SK-N-SH (cell line): ENCODE data around the gene PDE11A. TPM values are rescaled to one million over a fixed set of nuclear protein-coding genes. Genes with fewer than 3 reads are reported as not detected.

Experiments used
- CTCF ChIA-PET: fragments of 300-600, 350-600 bp; formaldehyde crosslinking; extraction: SDS; loops from one replicate; lab custom pipeline; 2021; lab: Yijun Ruan, JAX
- POLR2A ChIA-PET: fragments of 350-600 bp; sonication (Branson Sonifier 250); formaldehyde crosslinking; extraction: SDS; loops from one replicate; lab custom pipeline; 2020; ENCODE audit warnings: antibody characterized with exemption, inconsistent platforms; lab: Yijun Ruan, JAX
- DNase-seq: peaks from one replicate; pipeline ENCODE4 v3.0.0; 2012
- H2AFZ ChIP-seq: fragments of 200-600 bp; sonication (generic); 2 replicates; pipeline ENCODE4 v1.8.1; 2016; ENCODE audit warnings: antibody characterized with exemption, mild to moderate bottlenecking, low read depth
- H3F3A ChIP-seq: fragments of 200-600 bp; sonication (generic); replicated peaks from 2 replicates; pipeline ENCODE3; 2016; ENCODE audit warnings: antibody characterized with exemption, mild to moderate bottlenecking; ENCODE audit not compliant: insufficient read depth
- H3K27ac ChIP-seq, 2 experiments: fragments of 200-500 bp in 1 of 2; fragments of 200-600 bp in 1 of 2; sonication (Bioruptor generic) in 1 of 2; sonication (generic), shearing (Covaris generic) in 1 of 2; 2 replicates each; pipeline versions ENCODE4 v1.5.1 to v1.6.1; 2014 to 2016; ENCODE audit warnings: low read depth in 2 of 2, inconsistent platforms in 1 of 2, low read length in 1 of 2, mild to moderate bottlenecking in 1 of 2, mixed read lengths in 1 of 2
- H3K27me3 ChIP-seq: fragments of 200-600 bp; sonication (generic), shearing (Covaris generic); 2 replicates; pipeline ENCODE4 v1.6.1; 2016; ENCODE audit warnings: mixed run types; ENCODE audit not compliant: insufficient read depth
- H3K36me3 ChIP-seq, 2 experiments: fragments of 200-500 bp in 1 of 2; fragments of 200-600 bp in 1 of 2; sonication (Bioruptor generic) in 1 of 2; sonication (generic) in 1 of 2; replicated peaks in 1 of 2; 2 replicates each; pipeline versions ENCODE3 to v1.5.1; 2014 to 2016; ENCODE audit warnings: low read length in 1 of 2, mild to moderate bottlenecking in 1 of 2; ENCODE audit not compliant: insufficient read depth in 2 of 2, control insufficient read depth in 1 of 2
- H3K4me1 ChIP-seq, 2 experiments: fragments of 200-500 bp in 1 of 2; fragments of 200-600 bp in 1 of 2; sonication (Bioruptor generic) in 1 of 2; sonication (generic), shearing (Covaris generic) in 1 of 2; 2 replicates each; pipeline versions ENCODE4 v1.5.1 to v1.6.1; 2014 to 2016; ENCODE audit warnings: low read depth in 1 of 2, low read length in 1 of 2, mixed run types in 1 of 2; ENCODE audit not compliant: insufficient read depth in 2 of 2, control insufficient read depth in 1 of 2
- H3K4me2 ChIP-seq: fragments of 200-600 bp; sonication (generic), shearing (Covaris generic); 2 replicates; pipeline ENCODE4 v1.6.1; 2017; ENCODE audit warnings: mixed run types
- H3K4me3 ChIP-seq, 2 experiments: fragments of 200-500 bp in 1 of 2; fragments of 200-600 bp in 1 of 2; sonication (Bioruptor generic) in 1 of 2; sonication (generic), shearing (Covaris generic) in 1 of 2; 2 replicates each; pipeline versions ENCODE4 v1.5.1 to v1.8.1; 2014 to 2016; ENCODE audit warnings: low read depth in 2 of 2, inconsistent platforms in 1 of 2, low read length in 1 of 2, mild to moderate bottlenecking in 1 of 2, mixed read lengths in 1 of 2, moderate library complexity in 1 of 2
- H3K79me2 ChIP-seq: fragments of 200-600 bp; sonication (generic); 2 replicates; pipeline ENCODE4 v1.8.1; 2017; ENCODE audit warnings: mild to moderate bottlenecking; ENCODE audit not compliant: insufficient read depth
- H3K9ac ChIP-seq: fragments of 200-600 bp; sonication (generic); 2 replicates; pipeline ENCODE4 v1.6.1; 2017; ENCODE audit warnings: mixed run types
- H3K9me2 ChIP-seq: fragments of 200-600 bp; sonication (generic); 2 replicates; pipeline ENCODE4 v1.6.1; 2017; ENCODE audit warnings: mixed run types
- H3K9me3 ChIP-seq: fragments of 200-600 bp; sonication (generic); 2 replicates; pipeline ENCODE4 v1.6.1; 2017; ENCODE audit warnings: mixed run types, mild to moderate bottlenecking, moderate library complexity
- H4K20me1 ChIP-seq: fragments of 200-600 bp; sonication (generic); 2 replicates; pipeline ENCODE4 v1.6.1; 2017; ENCODE audit warnings: mild to moderate bottlenecking, mixed run types; ENCODE audit not compliant: insufficient read depth
- EP300 ChIP-seq, 2 experiments: IDR thresholded peaks; 2 replicates each; pipeline versions ENCODE4 v1.4.0 to v1.6.1; 2012; ENCODE audit warnings: borderline replicate concordance in 1 of 2, low read depth in 1 of 2, low read length in 1 of 2
- FOSL2 ChIP-seq: IDR thresholded peaks from 2 replicates; pipeline ENCODE4 v1.4.0; 2012; ENCODE audit warnings: low read depth, mild to moderate bottlenecking, moderate library complexity, borderline replicate concordance
- FOXM1 ChIP-seq: IDR thresholded peaks from 2 replicates; pipeline ENCODE4 v1.4.0; 2012; ENCODE audit warnings: low read depth, mild to moderate bottlenecking
- GABPA ChIP-seq: IDR thresholded peaks from 2 replicates; pipeline ENCODE4 v1.4.0; 2012; ENCODE audit warnings: low read depth, mild to moderate bottlenecking
- MEF2A ChIP-seq: IDR thresholded peaks from 2 replicates; pipeline ENCODE4 v1.4.0; 2012; ENCODE audit warnings: low read depth, borderline replicate concordance
- MXI1 ChIP-seq: IDR thresholded peaks from 2 replicates; pipeline ENCODE4 v1.6.1; 2012; ENCODE audit warnings: mild to moderate bottlenecking, low read depth, low read length, improper control_type of control experiment
- NFIC ChIP-seq: IDR thresholded peaks from 2 replicates; pipeline ENCODE4 v1.4.0; 2012; ENCODE audit warnings: borderline replicate concordance
- NRF1 ChIP-seq: IDR thresholded peaks from 2 replicates; pipeline ENCODE4 v1.6.1; 2012; ENCODE audit warnings: low read depth, mild to moderate bottlenecking, low read length
- RAD21 ChIP-seq: IDR thresholded peaks from 2 replicates; pipeline ENCODE4 v1.6.1; 2012; ENCODE audit warnings: mild to moderate bottlenecking, low read length
- RCOR1 ChIP-seq: fragments of 150-350 bp; IDR thresholded peaks from 2 replicates; pipeline ENCODE4 v1.6.1; 2017; ENCODE audit warnings: antibody characterized with exemption, low read length
- RXRA ChIP-seq: IDR thresholded peaks from 2 replicates; pipeline ENCODE4 v1.4.0; 2012; ENCODE audit warnings: low read depth, mild to moderate bottlenecking, borderline replicate concordance
- YY1 ChIP-seq: IDR thresholded peaks from 2 replicates; pipeline ENCODE4 v1.4.0; 2012; ENCODE audit warnings: low read depth, mild to moderate bottlenecking
- WGBS: methylation state at CpG from one replicate; pipeline ENCODE4 v1.1.6; 2017; ENCODE audit warnings: low lambda C conversion rate; 5-methylcytosine and 5-hydroxymethylcytosine counted together
- polyA plus RNA-seq, 3 experiments: library from polyadenylated mRNA; depleted of rRNA; stranded (reverse); fragments of >200 nt; gene quantifications; 2 replicates each; pipeline ENCODE4 v1.2.3, GENCODE V29; 2012
- TF ChIP-seq, protein P1 (sequence below): fragments of 150-350 bp; IDR thresholded peaks from 2 replicates; pipeline ENCODE4 v1.6.1; 2016; ENCODE audit warnings: mild to moderate bottlenecking, low read depth, low read length
- TF ChIP-seq, protein P2 (sequence below): IDR thresholded peaks from 2 replicates; pipeline ENCODE4 v1.4.0; 2012; ENCODE audit warnings: low read depth, borderline replicate concordance
- TF ChIP-seq, protein P3 (sequence below): IDR thresholded peaks from 2 replicates; pipeline ENCODE4; 2012
- TF ChIP-seq, protein P4 (sequence below): IDR thresholded peaks from 2 replicates; pipeline ENCODE4 v1.4.0; 2012; ENCODE audit warnings: low read depth, borderline replicate concordance

Gene PDE11A
- polyA plus RNA-seq, 1 of the 3 experiments (the other 2 are of a cell fraction): 0.10 TPM

DNA sequence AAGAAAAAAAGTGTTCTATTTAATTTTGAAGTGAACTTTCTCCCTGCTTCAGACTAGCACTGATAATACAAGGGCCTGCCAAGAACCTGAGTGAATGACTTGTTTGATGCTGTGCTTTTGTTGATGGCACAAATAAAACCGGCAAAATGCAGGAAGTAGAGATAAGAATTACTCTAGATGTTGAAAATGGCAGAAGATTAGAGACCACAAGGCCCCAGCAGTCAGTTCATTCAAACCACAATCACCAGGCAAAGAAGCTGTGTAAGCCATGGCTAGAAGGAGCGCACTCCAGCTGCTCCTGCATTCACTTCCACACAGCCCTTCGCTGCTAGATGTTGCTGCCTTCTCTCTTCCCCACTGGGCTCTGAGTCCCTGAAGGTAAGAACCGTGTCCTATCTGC is 383.0 kb downstream of the PDE11A start:
- ChIA-PET CTCF (no interaction called here), POLR2A (no interaction called here)
- no peaks in the 10 kb centered on the region for H3K9me3 ChIP-seq
- H3K9ac ChIP-seq: no peak overlapping the region
- no peaks in the 10 kb centered on the region for H3K9me2 ChIP-seq
- no peak for DNase-seq
- H2AFZ ChIP-seq: no peak overlapping the region
- H3K79me2 ChIP-seq: no peaks in the 10 kb centered on the region
- H3K4me1 ChIP-seq: peaks cover 0 to 2% of the 10 kb centered on the region in 2 experiments; a peak in 1 of 4 replicates
- 55% methylated on average over 4 of the region's 4 CpGs for WGBS
- no peaks in the 10 kb centered on the region for H3F3A ChIP-seq
- TF ChIP-seq NFIC (no peak), NRF1 (no peak), RAD21 (no peak), MXI1 (no peak), FOSL2 (no peak), GABPA (no peak), RXRA (no peak), EP300 (IDR thresholded peaks at IDR 0.05; ENCODE audit: borderline replicate concordance in 1 of 2, low read depth in 1 of 2, low read length in 1 of 2) (no peak), RCOR1 (no peak), FOXM1 (no peak)
- TF ChIP-seq, protein P1, sequence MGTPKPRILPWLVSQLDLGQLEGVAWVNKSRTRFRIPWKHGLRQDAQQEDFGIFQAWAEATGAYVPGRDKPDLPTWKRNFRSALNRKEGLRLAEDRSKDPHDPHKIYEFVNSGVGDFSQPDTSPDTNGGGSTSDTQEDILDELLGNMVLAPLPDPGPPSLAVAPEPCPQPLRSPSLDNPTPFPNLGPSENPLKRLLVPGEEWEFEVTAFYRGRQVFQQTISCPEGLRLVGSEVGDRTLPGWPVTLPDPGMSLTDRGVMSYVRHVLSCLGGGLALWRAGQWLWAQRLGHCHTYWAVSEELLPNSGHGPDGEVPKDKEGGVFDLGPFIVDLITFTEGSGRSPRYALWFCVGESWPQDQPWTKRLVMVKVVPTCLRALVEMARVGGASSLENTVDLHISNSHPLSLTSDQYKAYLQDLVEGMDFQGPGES: no peak
- TF ChIP-seq, protein P2, sequence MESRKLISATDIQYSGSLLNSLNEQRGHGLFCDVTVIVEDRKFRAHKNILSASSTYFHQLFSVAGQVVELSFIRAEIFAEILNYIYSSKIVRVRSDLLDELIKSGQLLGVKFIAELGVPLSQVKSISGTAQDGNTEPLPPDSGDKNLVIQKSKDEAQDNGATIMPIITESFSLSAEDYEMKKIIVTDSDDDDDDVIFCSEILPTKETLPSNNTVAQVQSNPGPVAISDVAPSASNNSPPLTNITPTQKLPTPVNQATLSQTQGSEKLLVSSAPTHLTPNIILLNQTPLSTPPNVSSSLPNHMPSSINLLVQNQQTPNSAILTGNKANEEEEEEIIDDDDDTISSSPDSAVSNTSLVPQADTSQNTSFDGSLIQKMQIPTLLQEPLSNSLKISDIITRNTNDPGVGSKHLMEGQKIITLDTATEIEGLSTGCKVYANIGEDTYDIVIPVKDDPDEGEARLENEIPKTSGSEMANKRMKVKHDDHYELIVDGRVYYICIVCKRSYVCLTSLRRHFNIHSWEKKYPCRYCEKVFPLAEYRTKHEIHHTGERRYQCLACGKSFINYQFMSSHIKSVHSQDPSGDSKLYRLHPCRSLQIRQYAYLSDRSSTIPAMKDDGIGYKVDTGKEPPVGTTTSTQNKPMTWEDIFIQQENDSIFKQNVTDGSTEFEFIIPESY: no peak
- TF ChIP-seq, protein P3, sequence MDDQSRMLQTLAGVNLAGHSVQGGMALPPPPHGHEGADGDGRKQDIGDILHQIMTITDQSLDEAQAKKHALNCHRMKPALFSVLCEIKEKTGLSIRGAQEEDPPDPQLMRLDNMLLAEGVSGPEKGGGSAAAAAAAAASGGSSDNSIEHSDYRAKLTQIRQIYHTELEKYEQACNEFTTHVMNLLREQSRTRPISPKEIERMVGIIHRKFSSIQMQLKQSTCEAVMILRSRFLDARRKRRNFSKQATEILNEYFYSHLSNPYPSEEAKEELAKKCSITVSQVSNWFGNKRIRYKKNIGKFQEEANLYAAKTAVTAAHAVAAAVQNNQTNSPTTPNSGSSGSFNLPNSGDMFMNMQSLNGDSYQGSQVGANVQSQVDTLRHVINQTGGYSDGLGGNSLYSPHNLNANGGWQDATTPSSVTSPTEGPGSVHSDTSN: no peak
- no peaks in the 10 kb centered on the region for H3K27me3 ChIP-seq
- no peak overlapping the region for H3K27ac ChIP-seq
- no peaks in the 10 kb centered on the region for H3K36me3 ChIP-seq
- H3K4me3 ChIP-seq: no peak overlapping the region
- H3K4me2 ChIP-seq: no peak overlapping the region
- H4K20me1 ChIP-seq: no peaks in the 10 kb centered on the region

DNA sequence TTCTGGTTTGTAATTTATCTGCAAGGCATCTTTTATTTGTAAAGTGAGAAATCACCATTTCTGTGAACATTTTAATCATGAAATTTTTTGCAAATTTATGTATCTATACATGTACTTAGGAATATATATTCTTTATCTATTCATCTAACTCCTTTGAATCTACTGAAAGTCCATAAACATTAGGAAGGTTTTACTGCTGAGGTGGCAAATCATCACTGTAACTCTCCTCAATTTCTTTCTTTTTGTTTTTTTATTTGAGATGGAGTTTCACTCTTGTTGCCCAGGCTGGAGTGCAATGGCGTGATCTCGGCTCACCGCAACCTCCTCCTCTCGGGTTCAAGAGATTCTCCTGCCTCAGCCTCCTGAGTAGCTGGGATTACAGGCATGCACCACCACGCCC is 383.7 kb downstream of the PDE11A start:
- 81% methylated on average over 5 of the region's 5 CpGs for WGBS
- H3K4me3 ChIP-seq: no peak overlapping the region
- no peaks in the 10 kb centered on the region for H3K9me2 ChIP-seq
- H3K9me3 ChIP-seq: no peaks in the 10 kb centered on the region
- H3K27ac ChIP-seq: no peak overlapping the region
- H3K79me2 ChIP-seq: no peaks in the 10 kb centered on the region
- no peak for DNase-seq
- H3K36me3 ChIP-seq: no peaks in the 10 kb centered on the region
- H3K9ac ChIP-seq: no peak overlapping the region
- H3K27me3 ChIP-seq: no peaks in the 10 kb centered on the region
- POLR2A ChIA-PET: no interaction called here
- H4K20me1 ChIP-seq: no peaks in the 10 kb centered on the region
- TF ChIP-seq YY1 (no peak), MEF2A (no peak)
- TF ChIP-seq, protein P4, sequence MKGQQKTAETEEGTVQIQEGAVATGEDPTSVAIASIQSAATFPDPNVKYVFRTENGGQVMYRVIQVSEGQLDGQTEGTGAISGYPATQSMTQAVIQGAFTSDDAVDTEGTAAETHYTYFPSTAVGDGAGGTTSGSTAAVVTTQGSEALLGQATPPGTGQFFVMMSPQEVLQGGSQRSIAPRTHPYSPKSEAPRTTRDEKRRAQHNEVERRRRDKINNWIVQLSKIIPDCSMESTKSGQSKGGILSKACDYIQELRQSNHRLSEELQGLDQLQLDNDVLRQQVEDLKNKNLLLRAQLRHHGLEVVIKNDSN: no peak
- TF ChIP-seq, protein P2: no peak
- H3K4me2 ChIP-seq: no peak overlapping the region
- peaks cover 0 to 2% of the 10 kb centered on the region in 2 experiments; a peak in 1 of 4 replicates for H3K4me1 ChIP-seq
- no peak overlapping the region for H2AFZ ChIP-seq
- CTCF ChIA-PET: no interaction called here
- no peaks in the 10 kb centered on the region for H3F3A ChIP-seq
